GM18498 (cell line): ENCODE results near the gene CACNA1D.

Source experiments
- ATAC-seq: cut with Tn5 transposase; IDR thresholded peaks from one replicate; pipeline ENCODE4 v1.9.1; 2021; ENCODE audit warnings: mild to moderate bottlenecking, moderate library complexity; ENCODE audit not compliant: unreplicated experiment

The CACNA1D gene

GRCh38 chr3:53677413-53677812 is 183.0 kb downstream of the CACNA1D start:
- ATAC-seq, result no peak

GRCh38 chr3:53680028-53680427 is 185.6 kb downstream of the CACNA1D start:
- no peak for ATAC-seq

GRCh38 chr3:53682807-53683206 is 188.4 kb downstream of the CACNA1D start:
- no peak for ATAC-seq

DNA sequence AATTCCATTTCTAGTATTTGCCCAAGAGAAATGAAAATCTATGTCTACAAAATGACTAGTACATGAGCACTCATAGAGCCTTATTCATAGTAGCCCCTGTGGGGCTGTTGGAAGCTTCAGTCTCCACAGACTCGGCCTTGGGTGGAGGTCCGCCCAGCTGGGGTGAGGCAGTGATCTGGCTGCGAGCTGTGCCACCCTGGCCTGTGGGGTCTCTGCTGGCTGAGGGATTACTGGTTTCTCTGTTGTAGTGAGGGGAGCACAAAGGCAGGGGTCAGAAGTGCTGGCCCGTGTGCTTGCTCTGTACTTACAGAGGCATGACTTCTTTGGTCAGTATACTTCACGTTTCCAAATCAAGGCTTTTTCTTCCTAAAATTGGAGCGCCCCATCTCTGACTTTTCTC is 193.7 kb downstream of the CACNA1D start:
- no peak for ATAC-seq

DNA sequence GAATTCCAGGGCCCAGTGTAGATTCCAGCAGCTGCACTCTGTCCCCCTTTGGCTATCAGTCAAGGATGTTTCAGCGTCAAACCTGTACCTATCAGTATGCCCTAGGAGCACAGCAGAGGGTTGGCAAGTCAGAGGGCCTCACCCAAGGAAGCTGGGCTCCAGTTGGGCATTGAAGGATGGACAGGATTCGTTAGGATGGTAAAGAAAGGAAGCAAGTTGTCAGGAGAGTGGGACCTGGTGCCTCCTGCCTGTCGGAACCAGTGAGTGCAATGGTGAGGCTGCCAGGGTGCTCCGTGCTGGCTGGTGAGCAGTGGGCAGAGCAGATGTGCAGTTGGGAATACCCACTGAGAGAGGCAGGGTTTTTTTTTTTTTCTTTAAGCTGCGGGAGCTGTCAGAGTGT is 194.6 kb downstream of the CACNA1D start:
- no peak for ATAC-seq

GRCh38 chr3:53689681-53690080 is 195.3 kb downstream of the CACNA1D start:
- no peak for ATAC-seq

- ATAC-seq, result no peak
These were observed 196.1 kb downstream of the CACNA1D start for GRCh38 chr3:53690521-53690920.

- ATAC-seq, result no peak
These were observed 196.9 kb downstream of the CACNA1D start for GRCh38 chr3:53691349-53691748.

GRCh38 chr3:53691885-53692284 is 197.5 kb downstream of the CACNA1D start:
- ATAC-seq, result no peak

GRCh38 chr3:53693451-53693850 is 199.0 kb downstream of the CACNA1D start:
- no peak for ATAC-seq

DNA sequence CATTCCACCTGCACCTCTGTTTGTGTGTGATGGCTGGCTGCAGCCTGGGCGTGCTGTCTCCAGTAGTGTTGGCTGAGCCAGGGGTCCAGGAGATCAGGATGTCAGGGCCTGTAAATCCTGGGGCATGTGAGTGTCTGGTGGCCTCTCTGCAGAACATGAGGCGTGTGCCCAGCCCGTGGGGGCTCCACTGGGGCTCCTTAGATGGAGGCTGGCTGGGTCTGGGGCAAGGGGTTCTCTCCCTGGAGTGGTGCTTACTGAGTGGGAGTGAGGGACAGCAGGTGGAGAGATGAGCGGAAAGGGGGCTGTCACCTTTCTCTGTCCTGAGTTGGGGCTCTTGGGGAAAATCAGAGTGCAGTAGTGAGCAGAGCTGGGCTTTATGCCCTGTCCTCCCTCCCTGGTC is 199.6 kb downstream of the CACNA1D start:
- no peak for ATAC-seq

GRCh38 chr3:53694666-53695323 is 200.4 kb downstream of the CACNA1D start:
- no peak for ATAC-seq

- no peak for ATAC-seq
These were observed 200.9 kb downstream of the CACNA1D start for GRCh38 chr3:53695324-53695690.

- no peak for ATAC-seq
These were observed 202.2 kb downstream of the CACNA1D start for GRCh38 chr3:53696401-53697172.

- no peak for ATAC-seq
These were observed 206.0 kb downstream of the CACNA1D start for GRCh38 chr3:53700441-53700840.

- no peak for ATAC-seq
These were observed 208.5 kb downstream of the CACNA1D start for GRCh38 chr3:53702776-53703530.

DNA sequence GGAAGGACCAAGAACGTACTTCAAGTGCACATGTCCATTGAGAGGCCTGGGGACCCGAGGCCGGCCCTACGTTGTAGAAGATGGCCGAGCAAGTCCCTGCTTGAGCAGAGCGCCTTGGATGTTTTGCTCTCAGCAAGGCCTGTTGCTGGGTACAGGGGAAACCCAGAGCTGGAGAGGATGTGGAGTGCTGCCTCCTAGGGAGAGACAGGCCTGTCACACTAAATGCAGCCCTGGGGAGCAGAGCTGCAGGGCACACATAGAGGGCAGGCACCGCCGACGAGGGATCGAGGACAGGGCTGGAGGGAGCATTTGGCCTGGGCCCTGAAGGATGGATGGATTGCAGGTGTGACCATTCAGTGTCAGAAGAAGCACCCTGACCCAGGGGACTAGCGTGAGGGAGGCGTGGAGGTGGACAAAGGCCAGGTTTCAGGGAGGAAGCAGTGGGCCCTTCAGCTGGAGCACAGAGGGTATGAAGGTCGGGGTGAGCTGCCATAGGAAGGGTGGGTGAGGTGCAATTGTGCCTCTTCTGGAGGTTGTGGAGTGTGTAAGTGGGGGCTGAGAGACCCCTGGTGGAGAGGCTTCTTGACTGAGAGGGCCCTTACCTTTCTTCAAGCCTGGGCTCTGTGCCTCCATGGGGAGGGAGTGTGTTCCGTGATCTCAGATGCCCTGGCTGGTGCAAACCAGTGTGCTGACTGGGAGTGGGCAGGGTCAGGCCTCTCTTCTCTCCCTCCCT is 209.4 kb downstream of the CACNA1D start:
- no peak for ATAC-seq

- no peak for ATAC-seq
These were observed 209.9 kb downstream of the CACNA1D start for GRCh38 chr3:53704363-53704725.

DNA sequence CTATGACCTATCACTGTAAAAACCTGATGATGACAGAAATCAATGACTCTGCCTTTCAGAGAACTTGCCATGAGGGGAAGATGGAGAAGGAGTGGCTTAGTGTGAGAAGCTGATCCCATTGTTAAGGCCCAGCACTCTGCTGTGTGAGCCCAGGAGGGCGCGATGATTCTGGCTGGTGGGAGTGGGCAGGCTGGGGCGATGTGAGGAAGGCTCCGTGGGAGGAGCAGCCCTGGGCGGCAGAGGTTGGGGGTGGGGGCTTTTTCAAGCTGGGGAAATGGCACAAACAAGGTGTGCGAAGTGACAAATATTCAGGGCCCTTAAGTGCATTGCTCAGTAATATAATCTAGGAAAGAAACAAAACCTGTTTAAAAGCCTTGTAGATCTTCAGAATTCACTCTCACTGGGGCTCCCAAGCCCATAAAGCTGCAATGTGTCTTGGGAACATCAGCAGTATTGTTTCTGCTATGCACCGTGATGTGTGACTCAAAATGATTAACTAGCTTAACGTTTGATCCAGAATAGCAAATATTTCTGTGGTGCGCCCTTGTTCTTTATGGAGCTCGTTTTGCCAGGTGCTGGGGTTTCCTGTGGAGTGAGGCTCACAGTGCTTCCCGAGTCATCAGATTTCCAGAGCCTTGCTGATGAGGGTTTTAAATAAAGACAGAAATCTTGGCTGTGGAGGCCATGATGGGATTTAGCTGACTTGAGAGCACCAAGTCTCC is 210.8 kb downstream of the CACNA1D start:
- ATAC-seq, result no peak

- ATAC-seq, result no peak
These were observed 211.4 kb downstream of the CACNA1D start for GRCh38 chr3:53705774-53706173.

GRCh38 chr3:53707222-53707621 is 212.8 kb downstream of the CACNA1D start:
- ATAC-seq, result no peak
